Neural cell (in vitro differentiated cells): Measurements from ENCODE around the gene TPSB2. TPM values are rescaled to one million over a fixed set of nuclear protein-coding genes. Genes with fewer than 3 reads are reported as not detected.
"Not testable (repeated sequence)": the region's sequence is repeated elsewhere in the genome, so short reads cannot be mapped to it uniquely, and the experiment has no call there.

Source experiments
- H2AFZ ChIP-seq: fragments of 200-600, 300-800 bp; sonication (generic), shearing (Covaris generic); 2 replicates; pipeline ENCODE4 v1.6.0; 2014; ENCODE audit warnings: low read depth, mild to moderate bottlenecking, antibody characterized with exemption, low read length, moderate library complexity
- H3F3A ChIP-seq: fragments of 200-600 bp; shearing (Covaris generic); 2 replicates; pipeline ENCODE4 v1.6.1; 2016; ENCODE audit warnings: mild to moderate bottlenecking, moderate library complexity, mixed read lengths, antibody characterized with exemption, low read length; ENCODE audit not compliant: insufficient read depth, poor library complexity, severe bottlenecking
- H3K27ac ChIP-seq: fragments of 200-600, 300-800 bp; sonication (generic), shearing (Covaris generic); 2 replicates; pipeline ENCODE4 v1.5.1; 2014; ENCODE audit warnings: mild to moderate bottlenecking, low read length, moderate library complexity
- H3K27me3 ChIP-seq: fragments of 300-800, 200-600 bp; sonication (generic), shearing (Covaris generic); 2 replicates; pipeline ENCODE4 v1.6.0; 2014; ENCODE audit warnings: mild to moderate bottlenecking, low read depth, low read length, moderate library complexity; ENCODE audit not compliant: insufficient read depth
- H3K36me3 ChIP-seq: fragments of 300-800, 200-600 bp; sonication (generic), shearing (Covaris generic); 2 replicates; pipeline ENCODE4 v1.5.1; 2014; ENCODE audit warnings: mild to moderate bottlenecking, antibody characterized with exemption, low read length, moderate library complexity; ENCODE audit not compliant: insufficient read depth
- H3K4me2 ChIP-seq: fragments of 300-800, 200-600 bp; sonication (generic), shearing (Covaris generic); 2 replicates; pipeline ENCODE4 v1.6.0; 2014; ENCODE audit warnings: mild to moderate bottlenecking, low read length
- H3K4me3 ChIP-seq: fragments of 300-800, 200-600 bp; sonication (generic), shearing (Covaris generic); 2 replicates; pipeline ENCODE4 v1.5.1; 2014; ENCODE audit warnings: mild to moderate bottlenecking, low read length, moderate library complexity
- H3K79me2 ChIP-seq: fragments of 200-600 bp; shearing (Covaris generic); replicated peaks from 2 replicates; pipeline ENCODE4 v1.6.0; 2014; ENCODE audit warnings: mild to moderate bottlenecking, low read length, moderate library complexity; ENCODE audit not compliant: insufficient read depth
- H3K9ac ChIP-seq: fragments of 300-800, 200-600 bp; sonication (generic), shearing (Covaris generic); 2 replicates; pipeline ENCODE4 v1.6.1; 2016; ENCODE audit warnings: mild to moderate bottlenecking, low read length, mixed read lengths
- H3K9me2 ChIP-seq: fragments of 200-600 bp; shearing (Covaris generic); 2 replicates; pipeline ENCODE4 v1.6.1; 2016; ENCODE audit warnings: mild to moderate bottlenecking, low read length, mixed read lengths; ENCODE audit not compliant: insufficient read depth
- H3K9me3 ChIP-seq: fragments of 200-600, 300-800 bp; sonication (generic), shearing (Covaris generic); 2 replicates; pipeline ENCODE4 v1.6.1; 2016; ENCODE audit warnings: mild to moderate bottlenecking, mixed run types, low read length, moderate library complexity, mixed read lengths
- H4K20me1 ChIP-seq: fragments of 200-600 bp; shearing (Covaris generic); 2 replicates; pipeline ENCODE4 v1.6.1; 2016; ENCODE audit warnings: mild to moderate bottlenecking, mixed run types; ENCODE audit not compliant: insufficient read depth
- CTCF ChIP-seq: fragments of 450-650 bp; IDR thresholded peaks from 2 replicates; pipeline ENCODE4 v1.5.1; 2014; ENCODE audit warnings: antibody characterized with exemption, mild to moderate bottlenecking, moderate library complexity; ENCODE audit not compliant: poor library complexity, severe bottlenecking
- EP300 ChIP-seq: fragments of 450-650 bp; conservative IDR thresholded peaks from 2 replicates; pipeline ENCODE4 v1.6.1; 2014; ENCODE audit warnings: antibody characterized with exemption, mild to moderate bottlenecking, moderate library complexity; ENCODE audit not compliant: poor library complexity, severe bottlenecking
- EZH2 ChIP-seq: fragments of 200-600, 300-800 bp; shearing (Covaris generic), sonication (generic); IDR thresholded peaks from 2 replicates; pipeline ENCODE4 v1.6.1; 2014; ENCODE audit warnings: antibody characterized with exemption, low read length, borderline replicate concordance, mild to moderate bottlenecking; ENCODE audit not compliant: insufficient read depth, poor library complexity, severe bottlenecking
- MXI1 ChIP-seq: fragments of 450-650 bp; conservative IDR thresholded peaks from 2 replicates; pipeline ENCODE4 v1.6.1; 2014; ENCODE audit warnings: antibody characterized with exemption, mild to moderate bottlenecking; ENCODE audit not compliant: poor library complexity, severe bottlenecking
- POLR2AphosphoS5 ChIP-seq: IDR thresholded peaks from 2 replicates; pipeline ENCODE4 v1.6.1; 2012
- RAD21 ChIP-seq: fragments of 450-650 bp; conservative IDR thresholded peaks from 2 replicates; pipeline ENCODE4 v1.6.1; 2014; ENCODE audit warnings: antibody characterized with exemption, mild to moderate bottlenecking, moderate library complexity
- REST ChIP-seq: IDR thresholded peaks from 2 replicates; pipeline ENCODE4 v1.6.1; 2012; ENCODE audit warnings: borderline replicate concordance
- SMC3 ChIP-seq: fragments of 450-650 bp; conservative IDR thresholded peaks from 2 replicates; pipeline ENCODE4 v1.6.1; 2014; ENCODE audit warnings: antibody characterized with exemption, mild to moderate bottlenecking, moderate library complexity; ENCODE audit not compliant: poor library complexity
- TAF1 ChIP-seq: IDR thresholded peaks from 2 replicates; pipeline ENCODE4 v1.6.1; 2012; ENCODE audit warnings: low read depth
- polyA plus RNA-seq: library from polyadenylated mRNA; depleted of rRNA; stranded (reverse); fragments of >200 nt; gene quantifications from 2 replicates; pipeline ENCODE4 v1.2.3, GENCODE V29; 2014

The TPSB2 gene
- polyA plus RNA-seq, 1 donor from 2014 or later, result not detected

GRCh38 chr16:1247903-1248537, 18.0 kb upstream of the TPSB2 start:
- not testable (repeated sequence) for H3K9me3 ChIP-seq, H3K27ac ChIP-seq, H3K9ac ChIP-seq, H4K20me1 ChIP-seq, H3K4me2 ChIP-seq, H3K27me3 ChIP-seq, H3F3A ChIP-seq, H2AFZ ChIP-seq, H3K36me3 ChIP-seq, H3K79me2 ChIP-seq, H3K4me3 ChIP-seq, H3K9me2 ChIP-seq

GRCh38 chr16:1245452-1246020, 15.6 kb upstream of the TPSB2 start:
- Histone ChIP-seq H3K27me3 (no peaks in the 10 kb centered on the region), H3F3A (no peaks in the 10 kb centered on the region), H3K4me3 (no peak overlapping the region), H3K9me3 (no peaks in the 10 kb centered on the region), H3K79me2 (no peaks in the 10 kb centered on the region), H2AFZ (no peak overlapping the region), H3K9me2 (no peaks in the 10 kb centered on the region), H3K36me3 (no peaks in the 10 kb centered on the region), H4K20me1 (no peaks in the 10 kb centered on the region), H3K27ac (no peak overlapping the region), H3K9ac (no peak overlapping the region), H3K4me2 (no peak overlapping the region)
- TF ChIP-seq REST (no peak), CTCF (no peak), TAF1 (no peak), RAD21 (no peak), EZH2 (no peak), EP300 (no peak), MXI1 (no peak), SMC3 (no peak), POLR2AphosphoS5 (no peak)
